Measurements from ENCODE around the gene PDCD1.

PDCD1 gene

GRCh38 chr2:241867776-241868420 lies 9.2 kb upstream of the PDCD1 start:
- Histone ChIP-seq H3F3A (ENCODE audit: control insufficient read depth, insufficient read depth) (peaks cover 8% of the 10 kb centered on the region), H3K27me3 (ENCODE audit: control insufficient read depth, low read length) (peaks cover 6% of the 10 kb centered on the region; the same call in 1 of the 2 replicates), H3K36me3 (ENCODE audit: control insufficient read depth, low read length) (no peaks in the 10 kb centered on the region), H3K9me2 (replicated peaks; ENCODE audit: control insufficient read depth, low read length) (no peaks in the 10 kb centered on the region), H3K9me3 (ENCODE audit: control insufficient read depth, insufficient read depth, low read length) (peaks cover 12% of the 10 kb centered on the region; the same call in 1 of the 2 replicates), H3K4me1 (ENCODE audit: control insufficient read depth, low read length) (no peaks in the 10 kb centered on the region; the same call in 1 of the 2 replicates), H3K4me2 (ENCODE audit: low read length) (no peak overlapping the region), H3K79me2 (ENCODE audit: control insufficient read depth, low read length) (no peaks in the 10 kb centered on the region), H3K4me3 (ENCODE audit: low read length) (no peak overlapping the region), H4K20me1 (ENCODE audit: control insufficient read depth, insufficient read depth, low read depth, low read length) (no peaks in the 10 kb centered on the region), H3K27ac (ENCODE audit: low read depth, low read length) (no peak overlapping the region)
- TF ChIP-seq EZH2phosphoT487 (IDR thresholded peaks at IDR 0.05; ENCODE audit: borderline replicate concordance, low read length) (no peak), CTCF (IDR thresholded peaks at IDR 0.05; ENCODE audit: low read depth, low read length, poor library complexity, severe bottlenecking) (no peak)

- TF ChIP-seq CTCF (IDR thresholded peaks at IDR 0.05; ENCODE audit: low read depth, low read length, poor library complexity, severe bottlenecking) (no peak), EZH2phosphoT487 (IDR thresholded peaks at IDR 0.05; ENCODE audit: borderline replicate concordance, low read length) (no peak)
- H3K36me3 ChIP-seq (ENCODE audit: control insufficient read depth, low read length): no peaks in the 10 kb centered on the region
- peaks cover 9% of the 10 kb centered on the region; the same call in 1 of the 2 replicates for H3K27me3 ChIP-seq (ENCODE audit: control insufficient read depth, low read length)
- H3K27ac ChIP-seq (ENCODE audit: low read depth, low read length): no peak overlapping the region
- no peak overlapping the region for H3K4me3 ChIP-seq (ENCODE audit: low read length)
- peaks cover 8% of the 10 kb centered on the region for H3F3A ChIP-seq (ENCODE audit: control insufficient read depth, insufficient read depth)
- peaks cover 12% of the 10 kb centered on the region; the same call in 1 of the 2 replicates for H3K9me3 ChIP-seq (ENCODE audit: control insufficient read depth, insufficient read depth, low read length)
- no peaks in the 10 kb centered on the region; the same call in 1 of the 2 replicates for H3K4me1 ChIP-seq (ENCODE audit: control insufficient read depth, low read length)
- no peak overlapping the region for H3K4me2 ChIP-seq (ENCODE audit: low read length)
- H4K20me1 ChIP-seq (ENCODE audit: control insufficient read depth, insufficient read depth, low read depth, low read length): no peaks in the 10 kb centered on the region
- H3K79me2 ChIP-seq (ENCODE audit: control insufficient read depth, low read length): no peaks in the 10 kb centered on the region
- no peaks in the 10 kb centered on the region for H3K9me2 ChIP-seq (replicated peaks; ENCODE audit: control insufficient read depth, low read length)
These were observed 8.3 kb upstream of the PDCD1 start for GRCh38 chr2:241866790-241867645.

- Histone ChIP-seq H3K9me2 (replicated peaks; ENCODE audit: control insufficient read depth, low read length) (no peaks in the 10 kb centered on the region), H3K27ac (ENCODE audit: low read depth, low read length) (no peak overlapping the region), H3F3A (ENCODE audit: control insufficient read depth, insufficient read depth) (peaks cover 8% of the 10 kb centered on the region), H3K4me2 (ENCODE audit: low read length) (no peak overlapping the region), H3K79me2 (ENCODE audit: control insufficient read depth, low read length) (no peaks in the 10 kb centered on the region), H3K4me1 (ENCODE audit: control insufficient read depth, low read length) (no peaks in the 10 kb centered on the region; the same call in 1 of the 2 replicates), H3K9me3 (ENCODE audit: control insufficient read depth, insufficient read depth, low read length) (peaks cover 12% of the 10 kb centered on the region; the same call in 1 of the 2 replicates), H4K20me1 (ENCODE audit: control insufficient read depth, insufficient read depth, low read depth, low read length) (no peaks in the 10 kb centered on the region), H3K36me3 (ENCODE audit: control insufficient read depth, low read length) (no peaks in the 10 kb centered on the region), H3K27me3 (ENCODE audit: control insufficient read depth, low read length) (peaks cover 9% of the 10 kb centered on the region; the same call in 1 of the 2 replicates), H3K4me3 (ENCODE audit: low read length) (no peak overlapping the region)
- TF ChIP-seq CTCF (IDR thresholded peaks at IDR 0.05; ENCODE audit: low read depth, low read length, poor library complexity, severe bottlenecking) (no peak), EZH2phosphoT487 (IDR thresholded peaks at IDR 0.05; ENCODE audit: borderline replicate concordance, low read length) (no peak)
These were observed 7.5 kb upstream of the PDCD1 start for GRCh38 chr2:241865957-241866789.
